ENCODE data around the gene ULBP1.
"Not testable (repeated sequence)": the region's sequence is repeated elsewhere in the genome, so short reads cannot be mapped to it uniquely, and the experiment has no call there.

ULBP1 gene

DNA sequence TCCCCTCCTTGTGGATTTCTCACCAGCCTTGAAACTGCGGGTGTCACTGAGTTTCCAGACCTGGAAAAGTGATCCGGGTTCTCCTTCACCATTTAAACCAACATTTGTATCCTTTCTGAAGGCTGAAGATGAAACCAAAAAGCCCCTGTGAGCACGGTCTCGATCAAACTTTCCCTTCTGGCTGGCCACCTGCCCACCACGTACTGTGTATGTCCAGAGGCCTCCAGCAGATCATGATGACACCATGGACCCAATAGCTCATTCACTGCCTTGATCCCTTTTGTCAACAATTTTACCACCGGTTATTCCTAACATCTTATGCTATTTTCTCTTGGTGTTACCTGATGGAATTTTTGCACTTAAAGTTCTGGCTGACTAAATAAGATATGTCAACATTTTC lies 15.6 kb downstream of the ULBP1 start:
- no peak for FAIRE-seq

DNA sequence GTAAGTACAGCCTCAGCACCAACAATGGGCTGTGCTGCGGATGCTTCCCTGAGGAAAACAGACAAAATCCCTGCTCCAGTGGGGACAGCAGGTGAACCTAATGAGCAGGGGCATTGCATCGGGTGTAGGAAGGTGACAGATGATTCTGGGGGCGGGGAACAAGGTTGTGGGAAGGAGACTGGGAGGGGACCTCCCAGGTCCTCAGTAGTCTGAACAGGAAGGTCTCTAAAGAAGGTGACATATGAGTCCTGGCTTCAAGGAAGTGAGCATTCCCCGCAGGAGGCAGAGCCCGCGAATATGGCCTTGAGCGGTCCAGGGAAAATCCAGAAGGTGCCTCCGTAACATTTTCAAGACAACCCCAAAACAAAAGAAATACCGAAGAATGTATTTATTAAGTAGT lies 19.4 kb downstream of the ULBP1 start:
- no peak for FAIRE-seq

DNA sequence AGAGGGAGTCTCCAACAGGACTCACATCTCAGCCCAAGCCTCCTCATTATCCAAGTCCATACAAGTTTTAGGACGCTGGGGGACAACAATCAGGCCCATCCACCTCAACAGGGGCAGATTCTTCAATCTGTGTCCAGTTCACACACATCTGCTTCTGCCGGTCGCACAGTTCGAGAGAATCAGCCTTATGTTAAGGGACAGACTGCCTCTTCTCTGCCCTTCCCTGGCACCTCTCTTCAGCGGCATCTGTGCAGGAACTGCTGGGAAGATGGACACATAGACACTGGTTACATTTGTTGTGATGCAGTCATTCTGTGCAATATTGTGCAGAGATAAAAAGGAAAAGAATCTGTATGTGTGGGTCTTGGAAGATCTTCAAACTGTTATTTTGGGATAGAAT lies 21.0 kb downstream of the ULBP1 start:
- FAIRE-seq = no peak

DNA sequence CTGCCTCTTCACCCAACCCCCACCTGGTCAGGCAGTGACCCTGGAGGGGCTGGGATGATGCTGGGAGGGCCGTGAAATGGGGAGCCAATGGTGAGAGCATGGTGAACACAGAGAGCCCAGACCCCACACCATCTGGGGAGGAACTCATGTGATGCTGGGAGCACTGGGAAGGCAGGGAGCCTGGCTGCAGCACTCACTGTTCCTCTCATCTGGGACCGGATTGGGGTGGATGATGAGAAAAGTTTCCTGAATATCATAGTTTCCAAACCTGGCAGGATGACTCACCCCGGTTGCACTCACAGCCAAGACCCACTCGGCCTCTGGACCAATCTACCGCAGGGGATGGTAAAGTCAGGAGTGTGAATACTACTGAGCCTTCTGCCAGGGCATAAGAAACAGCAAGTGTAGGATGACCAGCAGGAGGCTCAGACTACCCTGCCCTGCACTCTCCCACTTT lies 21.8 kb downstream of the ULBP1 start:
- FAIRE-seq = no peak

DNA sequence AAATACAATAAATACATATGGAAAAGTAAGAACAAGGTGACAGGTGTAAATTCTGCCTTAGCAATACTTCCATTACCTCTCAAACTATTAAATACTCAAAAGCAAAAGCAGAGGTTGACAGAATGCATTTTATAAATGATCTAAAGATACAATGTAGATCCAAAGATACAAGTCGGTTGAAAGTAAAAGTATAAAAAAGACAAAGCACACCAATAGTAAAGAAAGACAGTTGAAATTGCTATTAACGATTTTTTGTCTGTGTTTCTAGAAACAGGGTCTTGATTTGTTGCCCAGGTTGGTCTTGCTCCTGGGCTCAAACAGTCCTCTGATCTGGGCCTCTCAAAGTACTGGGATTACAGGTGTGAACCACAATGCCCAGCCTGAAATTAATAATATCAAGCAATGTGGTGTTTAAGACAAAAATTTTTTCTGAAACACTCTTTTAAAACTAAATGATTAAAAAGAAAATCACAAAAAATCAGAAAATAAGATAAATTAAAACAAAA lies 23.9 kb downstream of the ULBP1 start:
- no peak for FAIRE-seq

DNA sequence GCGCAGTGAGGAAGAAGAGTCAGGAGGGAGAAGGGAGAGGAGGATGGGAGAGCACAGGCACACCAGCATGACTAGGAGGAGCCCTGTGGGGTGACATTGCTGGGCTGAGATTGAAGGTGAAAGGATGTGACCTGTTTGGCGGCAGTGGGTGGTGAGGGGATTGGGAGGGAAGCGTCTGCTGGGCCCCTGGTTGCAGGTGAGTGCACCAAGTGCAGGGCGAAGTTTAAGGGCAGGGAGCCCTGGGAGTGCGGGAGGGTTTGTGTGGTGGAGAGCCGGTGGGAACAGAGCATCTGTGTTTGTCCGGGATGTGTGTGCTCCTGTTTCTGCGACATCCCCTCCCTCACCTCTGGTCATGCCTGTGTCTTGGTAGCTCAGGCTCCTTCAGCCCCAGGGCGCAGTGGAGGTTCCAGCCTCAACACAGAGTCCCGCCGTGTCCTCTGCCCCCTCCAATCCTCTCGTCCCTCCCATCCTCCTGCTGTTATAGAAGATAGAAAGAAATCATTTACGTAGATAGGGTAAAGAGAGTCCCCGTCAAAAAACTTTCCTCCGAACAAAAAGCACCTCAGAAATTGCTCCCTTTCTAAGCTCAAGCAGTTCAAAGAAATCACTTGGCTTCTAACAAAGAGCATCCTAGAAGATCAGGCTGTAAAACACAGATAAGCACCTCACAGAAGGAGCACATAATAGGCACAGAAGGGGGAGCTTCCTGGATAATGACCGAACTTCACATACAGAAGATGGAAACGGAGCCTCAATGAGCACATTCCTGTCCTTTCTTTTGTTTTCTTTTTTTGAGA lies 25.0 kb downstream of the ULBP1 start:
- no peak for FAIRE-seq

DNA sequence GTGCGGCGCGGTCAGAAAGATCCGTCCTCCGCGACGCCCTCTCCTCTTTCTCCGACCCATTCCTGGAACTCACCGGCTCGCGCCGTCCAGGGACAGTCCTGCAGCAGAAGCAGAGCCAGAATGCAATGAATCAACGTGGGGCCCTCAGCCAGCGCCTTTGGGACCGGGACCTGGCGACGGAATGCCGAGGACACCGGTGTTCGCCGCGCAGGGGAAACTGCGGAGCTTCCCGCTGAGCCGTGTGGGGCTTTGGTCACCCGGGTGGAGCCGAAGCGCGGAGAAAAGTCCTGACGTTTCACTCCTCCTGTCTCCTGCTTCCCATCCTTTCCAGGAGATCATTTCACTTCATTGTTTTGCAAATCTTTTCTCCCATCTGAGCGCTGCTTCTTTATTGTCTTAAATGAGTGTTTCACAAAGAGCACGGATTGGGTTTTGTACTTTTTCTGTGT lies 26.5 kb downstream of the ULBP1 start:
- FAIRE-seq = no peak

DNA sequence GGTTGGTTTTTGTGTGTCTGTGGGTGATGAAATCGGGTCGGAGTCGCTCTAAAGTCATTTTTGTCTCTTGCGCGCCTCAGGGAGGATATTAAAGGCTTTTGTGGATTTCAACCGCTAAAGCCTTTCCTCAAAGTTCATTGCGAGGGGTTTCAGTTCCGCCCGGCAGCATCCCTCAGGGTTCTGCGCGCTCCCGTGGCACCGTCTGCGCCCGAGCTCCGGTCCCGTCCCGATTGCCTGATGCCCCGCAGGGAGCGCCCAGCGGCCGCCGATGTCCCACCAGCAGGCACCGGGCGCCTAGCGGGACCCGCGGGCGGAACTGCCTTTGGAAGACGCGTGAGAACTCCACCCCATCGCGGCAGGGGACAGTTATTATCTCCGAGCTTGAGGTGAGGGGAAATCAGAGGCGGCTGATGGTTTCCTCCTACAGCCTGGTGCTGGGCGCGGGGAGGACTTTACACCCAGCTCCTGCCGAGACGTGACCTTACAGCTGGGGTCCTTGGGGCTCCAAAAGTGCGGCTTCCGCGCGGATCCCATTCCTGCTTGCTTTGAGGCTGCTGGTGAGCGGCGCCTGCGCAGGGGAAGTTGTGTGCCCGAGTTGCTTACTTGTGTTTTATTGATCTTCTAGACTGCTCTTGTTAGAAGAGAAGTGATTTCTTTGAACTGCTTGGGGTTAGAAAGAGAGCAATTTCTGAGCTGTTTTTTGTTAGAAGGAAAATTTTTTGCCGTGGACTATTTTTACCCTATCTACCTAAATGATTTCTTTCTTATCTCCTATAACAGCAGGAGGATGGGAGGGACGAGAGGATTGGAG lies 27.1 kb downstream of the ULBP1 start:
- no peak for FAIRE-seq

DNA sequence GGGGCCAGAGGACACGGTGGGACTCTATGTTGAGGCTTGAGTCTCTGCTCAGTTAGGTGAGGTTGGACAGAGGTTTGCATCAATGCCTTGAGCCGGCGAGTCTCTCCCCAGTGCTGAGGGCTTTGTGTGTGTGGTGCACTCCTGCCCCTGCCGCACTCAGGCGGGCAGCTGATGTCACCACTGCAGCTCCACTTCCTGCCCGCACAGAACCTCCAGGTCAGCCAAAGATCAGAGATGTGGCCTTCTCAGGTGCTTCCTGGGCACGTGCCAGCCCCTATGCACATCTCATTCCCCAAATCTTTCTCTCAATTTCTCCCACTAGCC lies 27.7 kb downstream of the ULBP1 start:
- FAIRE-seq = not testable (repeated sequence)

DNA sequence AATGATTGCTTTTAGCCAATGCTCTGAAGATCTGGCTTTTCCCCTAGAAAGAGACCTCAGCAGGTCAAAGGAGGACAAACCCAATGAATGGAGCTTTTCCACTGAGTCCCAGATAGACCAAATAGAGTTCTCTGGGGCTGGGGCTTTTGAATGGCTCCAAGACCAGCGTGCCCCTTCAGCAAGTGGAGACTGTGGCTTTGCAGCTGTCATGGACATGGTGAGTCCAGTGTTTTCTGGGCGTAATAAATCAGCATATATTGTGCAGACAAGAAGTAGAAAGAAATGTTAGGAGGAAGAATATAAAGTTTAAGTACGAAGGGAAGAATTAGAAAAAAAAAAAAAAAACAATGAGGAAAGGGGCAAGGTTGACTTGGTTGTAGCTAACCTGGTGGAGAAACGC lies 28.1 kb downstream of the ULBP1 start:
- FAIRE-seq = no peak

DNA sequence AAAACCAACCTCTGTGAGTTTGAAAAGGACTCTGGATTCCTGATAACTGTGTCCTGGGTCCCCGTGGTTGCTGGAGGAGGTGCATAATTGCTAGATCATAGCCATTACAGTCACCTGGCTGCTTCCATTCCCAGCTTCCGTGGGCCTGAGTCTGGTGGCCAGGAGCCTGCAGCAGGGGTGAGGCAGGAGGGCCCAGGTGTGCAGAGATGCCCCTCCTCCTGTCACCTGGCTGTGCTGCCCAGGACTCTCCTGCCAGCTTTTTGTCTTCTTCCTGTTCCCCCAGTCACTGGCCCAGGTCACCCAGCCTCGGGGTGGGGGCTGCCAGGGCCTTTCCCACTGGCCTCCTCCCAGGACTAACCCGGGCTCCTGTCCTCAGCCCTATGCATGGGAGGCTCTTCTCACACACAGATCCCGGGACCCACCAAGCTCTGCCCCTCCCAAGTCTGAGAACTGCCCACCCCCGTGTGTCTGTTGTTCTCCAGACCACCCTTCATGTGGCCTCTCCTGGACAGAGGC lies 31.6 kb downstream of the ULBP1 start:
- FAIRE-seq = no peak

DNA sequence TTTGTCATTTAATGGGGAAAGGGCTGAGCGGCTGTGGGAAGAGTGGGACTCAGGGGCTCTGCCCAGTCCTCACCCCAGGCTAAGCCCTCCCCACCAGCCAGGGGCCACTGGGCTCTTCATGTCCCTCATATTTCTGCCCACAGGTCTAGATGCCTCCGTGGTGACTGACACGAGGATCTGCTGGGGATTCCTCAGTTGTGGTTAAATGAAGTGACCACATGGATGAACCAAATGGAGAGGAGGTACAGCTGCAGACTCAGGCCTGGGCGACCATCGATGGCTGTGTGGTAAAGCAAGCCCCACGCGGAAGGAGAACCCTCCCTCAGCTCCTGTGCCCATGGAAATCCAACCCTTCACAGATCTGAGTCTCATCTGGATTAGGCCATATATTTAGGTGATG lies 32.2 kb downstream of the ULBP1 start:
- FAIRE-seq = no peak

DNA sequence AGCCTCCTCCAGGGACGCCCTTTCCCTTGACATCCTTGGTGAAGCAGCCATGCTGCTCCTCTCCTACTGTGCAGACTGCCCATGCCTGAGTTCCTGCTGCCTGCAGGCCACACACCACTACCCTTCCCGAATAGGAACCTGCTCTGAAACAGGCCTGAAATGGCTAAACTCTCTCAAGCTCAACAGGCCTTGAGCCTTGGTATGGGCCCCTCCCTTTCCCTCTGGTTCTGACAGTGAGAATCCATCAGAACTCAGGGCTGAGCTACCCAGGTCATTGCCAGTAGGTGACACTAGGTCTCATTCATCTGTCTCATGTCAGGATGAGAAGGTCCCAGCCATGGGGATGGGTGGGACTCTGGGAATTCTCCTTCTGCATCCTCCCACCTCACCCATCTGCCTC lies 35.9 kb downstream of the ULBP1 start:
- FAIRE-seq = no peak

DNA sequence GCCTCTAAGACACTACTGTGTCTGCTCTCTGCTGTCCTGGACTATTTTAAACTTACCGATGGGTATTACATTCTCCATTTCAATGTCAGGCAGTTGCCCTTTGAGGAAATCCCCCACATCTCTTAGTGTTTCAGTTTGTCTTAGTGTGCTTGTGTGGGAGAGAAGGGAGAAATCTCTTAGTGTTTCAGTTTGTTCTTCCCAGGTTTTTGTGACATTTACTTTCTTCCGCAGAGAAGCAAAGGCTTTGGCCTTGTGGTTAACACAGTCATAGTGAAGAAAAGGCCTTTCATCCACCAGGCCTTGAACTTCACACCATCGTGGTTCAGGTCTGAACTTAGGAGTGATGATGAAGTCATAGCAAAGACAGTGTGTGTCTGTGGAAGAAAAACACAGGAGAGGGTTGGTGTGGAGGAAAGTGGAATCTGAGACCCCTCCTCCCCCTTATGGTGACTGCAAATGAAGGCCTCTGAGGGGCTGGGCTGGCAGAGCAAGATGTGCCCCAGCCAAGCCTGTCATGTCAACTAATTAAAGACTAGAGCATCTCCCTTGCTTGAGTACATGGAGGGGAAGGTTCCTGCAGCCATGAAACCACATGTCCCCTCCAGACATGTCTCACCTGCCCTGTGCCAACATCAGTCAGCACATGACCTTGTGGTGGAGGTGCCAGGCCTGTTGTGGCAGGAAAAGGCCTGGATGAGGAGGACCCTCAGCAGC lies 37.7 kb downstream of the ULBP1 start:
- no peak for FAIRE-seq

DNA sequence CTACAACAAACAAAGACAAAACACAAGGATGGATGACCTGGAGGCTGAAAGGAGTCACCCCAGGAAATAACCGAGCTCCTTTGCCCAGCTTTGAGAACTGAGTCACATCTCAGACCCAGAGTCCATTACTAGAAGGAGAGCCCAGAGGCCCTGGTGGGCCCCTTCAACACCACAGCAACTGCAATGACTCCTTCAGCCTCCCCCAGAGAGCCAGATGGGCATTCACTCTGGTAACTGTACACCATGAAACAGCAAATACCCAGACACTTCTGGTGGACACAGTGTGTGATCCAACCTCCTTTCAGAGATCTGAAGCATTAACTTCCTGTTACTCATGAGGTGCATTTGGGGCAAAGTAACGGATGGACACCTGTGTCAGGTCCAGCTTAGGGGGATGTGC lies 39.0 kb downstream of the ULBP1 start:
- no peak for FAIRE-seq

DNA sequence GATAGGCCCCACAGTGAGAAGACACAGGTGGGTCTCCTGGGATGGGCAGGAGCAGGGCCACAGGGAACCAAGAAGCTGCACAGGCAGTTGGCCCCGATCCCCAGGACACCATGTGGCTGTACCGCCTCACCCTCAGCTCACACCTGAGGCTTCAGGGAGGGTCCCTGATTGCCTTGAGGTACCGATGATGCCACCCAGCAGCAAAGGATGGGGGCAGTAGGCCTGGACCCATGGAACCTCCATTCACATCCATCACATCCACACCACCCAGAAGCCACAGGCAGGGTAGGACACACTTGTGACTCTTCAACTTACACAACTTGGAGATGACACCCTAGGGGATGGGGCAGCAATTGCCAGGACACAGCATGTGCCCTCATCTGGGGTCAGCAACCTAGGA lies 39.9 kb downstream of the ULBP1 start:
- FAIRE-seq = not testable (repeated sequence)

DNA sequence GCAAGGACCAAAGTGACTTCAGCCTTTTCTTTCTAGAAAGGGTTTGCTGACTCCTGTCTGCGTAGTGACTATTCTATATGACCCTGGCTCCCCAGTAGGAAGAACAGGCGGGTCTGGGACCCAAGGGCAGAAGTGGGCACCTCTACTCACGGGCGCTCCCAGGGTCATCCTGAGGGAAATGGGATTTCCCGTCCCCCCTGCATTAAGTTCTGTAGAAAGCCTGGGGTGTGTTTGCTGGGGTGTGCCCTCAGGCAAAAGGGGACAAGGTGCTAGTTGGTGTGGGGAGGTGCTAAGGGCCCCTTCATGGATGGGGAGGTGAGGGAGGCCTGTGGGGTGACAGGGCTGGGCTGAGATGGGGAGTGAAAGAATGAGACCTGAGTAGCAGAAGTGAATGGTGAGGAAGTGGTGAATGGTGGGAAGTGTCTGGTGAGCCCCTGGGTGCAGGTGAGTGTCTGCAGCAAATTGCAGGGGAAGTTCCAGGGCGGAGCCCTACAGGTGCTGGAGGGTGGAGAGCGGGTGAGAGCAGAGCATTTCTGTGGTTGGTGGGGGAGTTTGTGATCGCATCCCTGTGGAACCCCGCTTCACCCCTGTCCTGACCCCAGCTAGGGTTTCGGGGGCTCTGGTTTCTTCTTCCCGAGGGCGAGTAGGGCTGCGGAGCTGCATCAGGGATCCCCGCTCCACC lies 40.5 kb downstream of the ULBP1 start:
- FAIRE-seq = no peak

DNA sequence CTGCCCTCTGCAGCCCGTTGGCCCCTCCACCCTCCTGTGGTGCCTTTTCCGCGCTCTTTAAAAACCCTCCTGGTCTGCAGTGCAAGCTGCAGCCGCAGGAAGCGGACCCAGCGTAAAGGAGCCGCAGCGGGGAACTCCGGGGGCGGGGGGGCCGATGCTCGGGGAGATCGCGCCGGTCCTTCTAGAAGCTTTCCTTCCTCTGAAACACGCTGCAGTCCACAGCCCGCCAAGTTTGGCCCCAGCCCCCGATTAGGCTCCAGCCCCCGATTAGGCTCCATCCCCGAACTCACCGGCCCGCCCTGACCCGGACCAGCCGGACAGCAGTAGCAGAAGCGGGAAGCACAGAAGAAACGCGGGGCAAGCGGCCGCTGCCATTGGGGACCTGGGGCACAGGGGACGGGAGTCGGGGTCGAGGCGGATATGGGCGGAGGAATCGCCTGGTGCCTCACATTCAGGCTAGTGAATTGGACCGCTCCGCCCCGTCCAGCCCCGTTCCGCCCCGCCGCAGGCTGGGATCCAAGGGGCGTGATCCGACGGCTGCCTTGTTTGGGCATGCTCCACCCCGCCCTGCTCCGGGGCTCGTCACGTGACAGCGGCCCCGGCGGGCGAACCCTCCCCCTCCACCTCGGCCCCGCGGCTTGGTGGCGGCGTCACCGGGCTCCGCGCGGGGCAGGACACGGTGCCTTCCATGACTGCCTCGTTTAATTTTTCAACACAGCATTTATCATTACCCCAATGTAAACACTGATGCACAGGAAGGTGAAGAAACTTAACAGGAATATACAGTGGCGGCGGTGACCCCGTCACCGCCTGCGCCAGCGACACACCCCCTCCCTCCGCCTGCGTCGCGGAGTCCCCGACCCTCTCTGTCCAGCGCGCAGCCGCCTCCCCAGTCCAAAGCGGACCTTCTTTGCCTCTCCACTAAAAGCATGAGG lies 41.3 kb downstream of the ULBP1 start:
- no peak for FAIRE-seq

DNA sequence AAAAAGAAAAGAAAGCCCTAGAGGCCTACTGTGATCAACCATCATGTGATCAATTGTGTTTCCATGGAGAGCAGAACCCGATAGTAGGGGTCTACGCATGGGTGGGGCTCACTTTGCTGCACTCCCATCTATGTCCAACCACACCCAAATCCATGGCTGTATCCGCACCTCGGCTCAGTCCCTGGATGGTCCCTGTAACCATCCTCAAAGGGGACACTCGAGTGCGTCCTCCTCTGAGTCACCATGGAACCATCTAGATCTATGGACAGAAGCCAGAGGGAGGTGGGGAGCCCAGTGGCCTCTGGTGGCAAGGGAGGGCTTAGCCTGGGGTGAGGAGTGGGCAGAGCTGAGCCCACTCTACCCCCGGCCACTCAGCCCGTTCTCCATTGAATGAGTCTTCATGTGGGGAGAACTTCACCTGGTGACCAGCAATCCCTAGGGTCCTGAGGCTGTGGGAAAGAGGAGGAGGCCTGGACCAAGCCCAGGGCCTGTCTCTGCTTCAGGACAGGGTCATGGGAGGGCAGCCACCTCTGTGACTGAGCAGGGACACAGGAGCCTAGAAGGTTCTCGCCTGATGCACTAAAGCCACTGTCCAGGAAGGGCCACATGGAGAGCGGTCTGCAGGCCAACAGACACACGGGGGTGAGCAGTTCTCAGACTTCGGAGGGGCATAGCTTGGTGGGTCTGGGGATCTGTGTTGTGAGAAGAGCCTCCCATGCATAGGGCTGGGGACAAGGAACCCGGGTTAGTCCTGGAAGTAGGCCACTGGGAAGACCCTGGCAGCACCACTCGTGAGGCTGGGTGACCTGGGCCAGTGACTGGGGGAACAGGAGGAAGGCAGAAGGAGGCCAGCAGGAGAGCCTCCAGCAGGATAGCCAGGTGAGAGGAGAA lies 42.3 kb downstream of the ULBP1 start:
- no peak for FAIRE-seq

DNA sequence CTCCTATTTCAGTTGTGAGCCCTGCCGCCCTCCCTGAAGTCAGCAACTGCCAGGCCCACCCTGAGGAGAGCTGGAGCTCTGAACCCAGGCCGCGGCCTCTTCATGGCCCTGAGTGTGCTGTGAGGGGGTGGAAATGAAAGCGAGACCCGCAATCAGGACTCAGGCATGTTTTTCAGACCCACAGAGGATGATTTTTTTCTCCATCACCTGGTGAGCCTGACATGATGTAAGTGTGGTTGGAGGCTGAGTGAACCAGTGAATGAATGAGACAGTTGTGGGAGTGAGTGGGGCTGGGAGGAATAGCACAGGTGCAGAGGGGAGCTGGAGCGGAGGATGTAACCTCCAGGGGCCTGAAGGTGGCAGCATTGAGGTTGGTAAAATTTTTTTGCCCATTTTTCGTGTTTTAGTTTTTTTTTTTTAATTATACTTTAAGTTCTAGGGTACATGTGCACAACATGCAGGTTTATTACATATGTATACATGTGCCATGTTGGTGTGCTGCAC lies 43.3 kb downstream of the ULBP1 start:
- no peak for FAIRE-seq

Measured in A204.1 (cell line).